ENCODE measurements around the gene HGFAC.

The HGFAC gene

GRCh38 chr4:3437998-3438846 lies 3.5 kb upstream of the HGFAC start:
- TF ChIP-seq CTCF (IDR thresholded peaks at IDR 0.05; ENCODE audit: insufficient read depth, low read length) (no peak), SPI1 (IDR thresholded peaks at IDR 0.05; ENCODE audit: borderline replicate concordance, low read depth) (no peak), POLR2AphosphoS5 (IDR thresholded peaks at IDR 0.05; ENCODE audit: low read depth) (no peak), REST (IDR thresholded peaks at IDR 0.05; ENCODE audit: insufficient replicate concordance, low read depth) (no peak), GABPA (IDR thresholded peaks at IDR 0.05; ENCODE audit: low read depth) (no peak)

GRCh38 chr4:3438847-3439180 lies 3.0 kb upstream of the HGFAC start:
- no peak overlapping the region for H3K4me3 ChIP-seq (replicated peaks; ENCODE audit: insufficient read depth, low read length)
- no peak overlapping the region for H3K27ac ChIP-seq (replicated peaks)
- DNase-seq (ENCODE audit: low read depth in 1 of 2, low spot score in 1 of 2) = no peak
- no peak for TF ChIP-seq REST (IDR thresholded peaks at IDR 0.05; ENCODE audit: insufficient replicate concordance, low read depth)
- no peak for TF ChIP-seq CTCF (IDR thresholded peaks at IDR 0.05; ENCODE audit: insufficient read depth, low read length)
- TF ChIP-seq POLR2AphosphoS5 (IDR thresholded peaks at IDR 0.05; ENCODE audit: low read depth) = no peak
- no peak for TF ChIP-seq GABPA (IDR thresholded peaks at IDR 0.05; ENCODE audit: low read depth)
- no peak for TF ChIP-seq SPI1 (IDR thresholded peaks at IDR 0.05; ENCODE audit: borderline replicate concordance, low read depth)
- H3K27me3 ChIP-seq (ENCODE audit: insufficient read depth, poor library complexity, severe bottlenecking) = no peaks in the 10 kb centered on the region

More at GRCh38 chr4:3437998-3438846, 3.5 kb upstream of the HGFAC start:
- Histone ChIP-seq H3K27me3 (ENCODE audit: insufficient read depth, poor library complexity, severe bottlenecking) (no peaks in the 10 kb centered on the region), H3K27ac (replicated peaks) (no peak overlapping the region), H3K4me3 (replicated peaks; ENCODE audit: insufficient read depth, low read length) (no peak overlapping the region)
- DNase-seq (ENCODE audit: low read depth in 1 of 2, low spot score in 1 of 2) = no peak

- no peak for TF ChIP-seq SPI1 (IDR thresholded peaks at IDR 0.05; ENCODE audit: borderline replicate concordance, low read depth)
- TF ChIP-seq POLR2AphosphoS5 (IDR thresholded peaks at IDR 0.05; ENCODE audit: low read depth) = no peak
- H3K27ac ChIP-seq (replicated peaks) = no peak overlapping the region
- H3K27me3 ChIP-seq (ENCODE audit: insufficient read depth, poor library complexity, severe bottlenecking) = no peaks in the 10 kb centered on the region
- H3K4me3 ChIP-seq (replicated peaks; ENCODE audit: insufficient read depth, low read length) = no peak overlapping the region
- DNase-seq (ENCODE audit: low read depth in 1 of 2, low spot score in 1 of 2) = no peak
Observed at GRCh38 chr4:3439391-3439790, 2.4 kb upstream of the HGFAC start.

- Histone ChIP-seq H3K27ac (replicated peaks) (no peak overlapping the region), H3K27me3 (ENCODE audit: insufficient read depth, poor library complexity, severe bottlenecking) (no peaks in the 10 kb centered on the region), H3K4me3 (replicated peaks; ENCODE audit: insufficient read depth, low read length) (no peak overlapping the region)
- no peak for TF ChIP-seq REST (IDR thresholded peaks at IDR 0.05; ENCODE audit: insufficient replicate concordance, low read depth)
- no peak for TF ChIP-seq SPI1 (IDR thresholded peaks at IDR 0.05; ENCODE audit: borderline replicate concordance, low read depth)
- no peak for TF ChIP-seq POLR2AphosphoS5 (IDR thresholded peaks at IDR 0.05; ENCODE audit: low read depth)
- TF ChIP-seq GABPA (IDR thresholded peaks at IDR 0.05; ENCODE audit: low read depth) = no peak
- no peak for TF ChIP-seq CTCF (IDR thresholded peaks at IDR 0.05; ENCODE audit: insufficient read depth, low read length)
- DNase-seq (ENCODE audit: low read depth in 1 of 2, low spot score in 1 of 2) = no peak
Observed at GRCh38 chr4:3440011-3440410, 1.8 kb upstream of the HGFAC start.
